OCI-LY7 (cell line): ENCODE measurements around the gene MKS1.

Experiments used
- CTCF ChIP-seq: fragments of 200-600 bp; sonication (generic); conservative IDR thresholded peaks from 2 replicates; pipeline ENCODE4 v1.5.1; 2014; ENCODE audit warnings: mild to moderate bottlenecking, antibody characterized with exemption, low read length, moderate library complexity, mixed read lengths
- EZH2phosphoT487 ChIP-seq: fragments of 200-600 bp; sonication (generic); IDR thresholded peaks from 2 replicates; pipeline ENCODE4 v1.6.1; 2018; ENCODE audit warnings: low read depth, borderline replicate concordance, mild to moderate bottlenecking, mixed run types, antibody characterized with exemption, low read length, moderate library complexity, mixed read lengths

DNA sequence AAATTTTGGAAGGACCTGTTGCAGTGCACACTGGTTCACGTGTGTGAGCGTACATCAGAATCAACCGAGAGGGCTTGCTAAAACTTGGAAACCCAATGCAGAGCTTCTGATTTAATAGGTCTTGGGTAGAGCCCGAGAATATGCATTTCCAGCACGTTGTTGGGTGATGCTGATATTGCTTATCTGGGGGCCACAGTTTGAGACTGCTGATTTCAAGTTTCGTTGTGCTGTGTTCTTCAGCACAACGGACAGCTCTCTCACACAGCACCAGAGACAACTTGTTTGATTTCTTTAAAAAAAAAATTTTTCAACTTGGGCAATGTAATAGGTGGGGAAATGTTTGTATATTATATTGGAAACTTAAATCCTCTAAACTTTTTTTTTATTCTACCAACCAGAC lies 42.9 kb downstream of the MKS1 start:
- TF ChIP-seq EZH2phosphoT487, result no peak
- TF ChIP-seq CTCF, result no peak
